ENCODE results near the gene CLEC4D. TPM values are rescaled to one million over a fixed set of nuclear protein-coding genes. Genes with fewer than 3 reads are reported as not detected.

Gene CLEC4D
- total RNA-seq, 1 experiment from 2014 or later, result not detected

GRCh38 chr12:8527250-8528130 lies 14.2 kb downstream of the CLEC4D start:
- Histone ChIP-seq H3K27me3 (ENCODE audit: control insufficient read depth, insufficient read depth, low read length) (no peaks in the 10 kb centered on the region), H3K27ac (ENCODE audit: low read length) (no peak overlapping the region), H3K9me3 (ENCODE audit: control insufficient read depth, insufficient read depth, low read depth, low read length) (no peaks in the 10 kb centered on the region), H3K36me3 (ENCODE audit: control insufficient read depth, insufficient read depth, low read length) (no peaks in the 10 kb centered on the region), H3K4me1 (ENCODE audit: control insufficient read depth, insufficient read depth, low read length) (no peaks in the 10 kb centered on the region), H3K4me3 (ENCODE audit: low read depth in 2 of 2, low read length in 2 of 2) (no peak overlapping the region)
- no TSS peak for BruUV-seq (replicated peaks)
- CTCF ChIA-PET, result no interaction called here
- POLR2A ChIA-PET, result no interaction called here
- in situ Hi-C loops (cut with HindIII; ENCODE audit: low pct_unique_long_range_greater_than_20kb, low sequenced_read_pairs) (no loop called here), intact Hi-C loops (cut with micrococcal nuclease; ENCODE audit: unreplicated experiment) (no loop called here)
- TF ChIP-seq TCF7L2 (IDR thresholded peaks at IDR 0.05; ENCODE audit: low read depth, low read length) (no peak), POLR2AphosphoS5 (IDR thresholded peaks at IDR 0.05; ENCODE audit: low read depth, low read length) (no peak), REST (IDR thresholded peaks at IDR 0.05; ENCODE audit: insufficient read depth in 1 of 2, low read depth in 2 of 2, low read length in 1 of 2) (no peak), SIN3A (IDR thresholded peaks at IDR 0.05; ENCODE audit: borderline replicate concordance, insufficient read depth, low read depth, low read length) (no peak)
- TF ChIP-seq, protein P1, sequence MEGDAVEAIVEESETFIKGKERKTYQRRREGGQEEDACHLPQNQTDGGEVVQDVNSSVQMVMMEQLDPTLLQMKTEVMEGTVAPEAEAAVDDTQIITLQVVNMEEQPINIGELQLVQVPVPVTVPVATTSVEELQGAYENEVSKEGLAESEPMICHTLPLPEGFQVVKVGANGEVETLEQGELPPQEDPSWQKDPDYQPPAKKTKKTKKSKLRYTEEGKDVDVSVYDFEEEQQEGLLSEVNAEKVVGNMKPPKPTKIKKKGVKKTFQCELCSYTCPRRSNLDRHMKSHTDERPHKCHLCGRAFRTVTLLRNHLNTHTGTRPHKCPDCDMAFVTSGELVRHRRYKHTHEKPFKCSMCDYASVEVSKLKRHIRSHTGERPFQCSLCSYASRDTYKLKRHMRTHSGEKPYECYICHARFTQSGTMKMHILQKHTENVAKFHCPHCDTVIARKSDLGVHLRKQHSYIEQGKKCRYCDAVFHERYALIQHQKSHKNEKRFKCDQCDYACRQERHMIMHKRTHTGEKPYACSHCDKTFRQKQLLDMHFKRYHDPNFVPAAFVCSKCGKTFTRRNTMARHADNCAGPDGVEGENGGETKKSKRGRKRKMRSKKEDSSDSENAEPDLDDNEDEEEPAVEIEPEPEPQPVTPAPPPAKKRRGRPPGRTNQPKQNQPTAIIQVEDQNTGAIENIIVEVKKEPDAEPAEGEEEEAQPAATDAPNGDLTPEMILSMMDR (IDR thresholded peaks at IDR 0.05), result no peak
- ATAC-seq (no peak), DNase-seq (ENCODE audit: low read depth, low spot score) (no peak)

- CTCF ChIA-PET, result no interaction called here
- no peak overlapping the region for H3K27ac ChIP-seq (ENCODE audit: low read length)
- no peak overlapping the region for H3K4me3 ChIP-seq (ENCODE audit: low read depth in 2 of 2, low read length in 2 of 2)
- H3K4me1 ChIP-seq (ENCODE audit: control insufficient read depth, insufficient read depth, low read length), result no peaks in the 10 kb centered on the region
- no peak for DNase-seq (ENCODE audit: low read depth, low spot score)
- no peaks in the 10 kb centered on the region for H3K9me3 ChIP-seq (ENCODE audit: control insufficient read depth, insufficient read depth, low read depth, low read length)
- POLR2A ChIA-PET, result no interaction called here
- H3K36me3 ChIP-seq (ENCODE audit: control insufficient read depth, insufficient read depth, low read length), result no peaks in the 10 kb centered on the region
- no TSS peak for BruUV-seq (replicated peaks)
- 0 out of 2 replicates have a peak, but pooled peaks cover 3% of the 10 kb centered on the region for H3K27me3 ChIP-seq (ENCODE audit: control insufficient read depth, insufficient read depth, low read length)
- intact Hi-C loops (cut with micrococcal nuclease; ENCODE audit: unreplicated experiment), result no loop called here
- ATAC-seq, result no peak
- in situ Hi-C loops (cut with HindIII; ENCODE audit: low pct_unique_long_range_greater_than_20kb, low sequenced_read_pairs), result no loop called here
- TF ChIP-seq, protein P1 (IDR thresholded peaks at IDR 0.05), result no peak
- no peak for TF ChIP-seq REST (IDR thresholded peaks at IDR 0.05; ENCODE audit: insufficient read depth in 1 of 2, low read depth in 2 of 2, low read length in 1 of 2)
- TF ChIP-seq POLR2AphosphoS5 (IDR thresholded peaks at IDR 0.05; ENCODE audit: low read depth, low read length), result no peak
- TF ChIP-seq TCF7L2 (IDR thresholded peaks at IDR 0.05; ENCODE audit: low read depth, low read length), result no peak
- no peak for TF ChIP-seq SIN3A (IDR thresholded peaks at IDR 0.05; ENCODE audit: borderline replicate concordance, insufficient read depth, low read depth, low read length)
Measured at GRCh38 chr12:8532045-8532444, 18.7 kb downstream of the CLEC4D start.

Measured in Panc1 (cell line).